SW480 (cell line): ENCODE data around the gene GPR149.
"Not testable (repeated sequence)": the region's sequence is repeated elsewhere in the genome, so short reads cannot be mapped to it uniquely, and the experiment has no call there.

Experiments used
- DNase-seq: peaks from one replicate; pipeline ENCODE4 v3.0.0-alpha.2; 2016; ENCODE audit warnings: low spot score

The GPR149 gene, protein sequence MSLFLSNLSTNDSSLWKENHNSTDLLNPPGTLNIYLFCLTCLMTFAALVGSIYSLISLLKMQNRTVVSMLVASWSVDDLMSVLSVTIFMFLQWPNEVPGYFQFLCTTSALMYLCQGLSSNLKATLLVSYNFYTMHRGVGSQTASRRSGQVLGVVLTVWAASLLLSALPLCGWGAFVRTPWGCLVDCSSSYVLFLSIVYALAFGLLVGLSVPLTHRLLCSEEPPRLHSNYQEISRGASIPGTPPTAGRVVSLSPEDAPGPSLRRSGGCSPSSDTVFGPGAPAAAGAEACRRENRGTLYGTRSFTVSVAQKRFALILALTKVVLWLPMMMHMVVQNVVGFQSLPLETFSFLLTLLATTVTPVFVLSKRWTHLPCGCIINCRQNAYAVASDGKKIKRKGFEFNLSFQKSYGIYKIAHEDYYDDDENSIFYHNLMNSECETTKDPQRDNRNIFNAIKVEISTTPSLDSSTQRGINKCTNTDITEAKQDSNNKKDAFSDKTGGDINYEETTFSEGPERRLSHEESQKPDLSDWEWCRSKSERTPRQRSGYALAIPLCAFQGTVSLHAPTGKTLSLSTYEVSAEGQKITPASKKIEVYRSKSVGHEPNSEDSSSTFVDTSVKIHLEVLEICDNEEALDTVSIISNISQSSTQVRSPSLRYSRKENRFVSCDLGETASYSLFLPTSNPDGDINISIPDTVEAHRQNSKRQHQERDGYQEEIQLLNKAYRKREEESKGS

GRCh38 chr3:154430014-154430413 lies at the start of gene GPR149:
GPR149 (minus strand) TSS chr3:154430190; CDS start chr3:154429615, 575 bp downstream.
- DNase-seq, result no peak

GRCh38 chr3:154473769-154474168 lies 43.8 kb upstream of the GPR149 start:
- no peak for DNase-seq

GRCh38 chr3:154469585-154469984 lies 39.6 kb upstream of the GPR149 start:
- DNase-seq, result no peak

GRCh38 chr3:154464440-154465190 lies 34.6 kb upstream of the GPR149 start:
- DNase-seq, result no peak

DNA sequence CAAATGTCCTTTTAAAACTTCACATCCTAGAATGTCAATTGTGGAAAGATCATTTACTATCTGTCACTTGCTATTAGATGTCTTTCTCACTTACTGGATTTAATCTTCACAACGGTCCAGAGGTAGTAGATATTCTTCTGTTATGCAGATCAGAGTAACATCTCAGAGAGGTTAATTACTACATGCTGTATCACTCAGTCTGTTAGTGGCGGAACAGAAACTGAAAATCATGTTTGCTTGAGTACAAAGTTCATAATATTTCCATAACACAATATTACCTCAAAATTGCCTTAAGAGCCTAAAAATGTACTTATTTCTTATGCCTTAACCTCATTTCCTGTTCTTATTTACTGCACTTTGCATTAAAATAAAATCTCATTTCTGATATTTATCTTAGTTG lies 28.6 kb upstream of the GPR149 start:
- DNase-seq, result no peak

DNA sequence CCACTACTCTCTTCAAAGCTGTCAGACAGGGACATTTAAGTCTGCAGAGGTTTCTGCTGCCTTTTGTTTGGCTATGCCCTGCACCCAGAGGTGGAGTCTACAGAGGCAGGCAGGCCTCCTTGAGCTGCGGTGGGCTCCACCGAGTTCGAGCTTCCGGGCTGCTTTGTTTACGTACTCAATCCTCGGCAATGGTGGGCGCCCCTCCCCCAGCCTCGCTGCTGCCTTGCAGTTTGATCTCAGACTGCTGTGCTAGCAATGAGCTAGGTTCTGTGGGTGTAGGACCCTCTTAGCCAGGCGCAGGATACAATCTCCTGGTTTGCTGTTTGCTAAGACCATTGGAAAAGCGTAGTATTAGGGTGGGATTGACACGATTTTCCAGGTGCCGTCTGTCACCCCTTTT lies 9.1 kb upstream of the GPR149 start:
- DNase-seq, result not testable (repeated sequence)

- no peak for DNase-seq
These were observed 1.1 kb upstream of the GPR149 start for GRCh38 chr3:154431043-154431442.

DNA sequence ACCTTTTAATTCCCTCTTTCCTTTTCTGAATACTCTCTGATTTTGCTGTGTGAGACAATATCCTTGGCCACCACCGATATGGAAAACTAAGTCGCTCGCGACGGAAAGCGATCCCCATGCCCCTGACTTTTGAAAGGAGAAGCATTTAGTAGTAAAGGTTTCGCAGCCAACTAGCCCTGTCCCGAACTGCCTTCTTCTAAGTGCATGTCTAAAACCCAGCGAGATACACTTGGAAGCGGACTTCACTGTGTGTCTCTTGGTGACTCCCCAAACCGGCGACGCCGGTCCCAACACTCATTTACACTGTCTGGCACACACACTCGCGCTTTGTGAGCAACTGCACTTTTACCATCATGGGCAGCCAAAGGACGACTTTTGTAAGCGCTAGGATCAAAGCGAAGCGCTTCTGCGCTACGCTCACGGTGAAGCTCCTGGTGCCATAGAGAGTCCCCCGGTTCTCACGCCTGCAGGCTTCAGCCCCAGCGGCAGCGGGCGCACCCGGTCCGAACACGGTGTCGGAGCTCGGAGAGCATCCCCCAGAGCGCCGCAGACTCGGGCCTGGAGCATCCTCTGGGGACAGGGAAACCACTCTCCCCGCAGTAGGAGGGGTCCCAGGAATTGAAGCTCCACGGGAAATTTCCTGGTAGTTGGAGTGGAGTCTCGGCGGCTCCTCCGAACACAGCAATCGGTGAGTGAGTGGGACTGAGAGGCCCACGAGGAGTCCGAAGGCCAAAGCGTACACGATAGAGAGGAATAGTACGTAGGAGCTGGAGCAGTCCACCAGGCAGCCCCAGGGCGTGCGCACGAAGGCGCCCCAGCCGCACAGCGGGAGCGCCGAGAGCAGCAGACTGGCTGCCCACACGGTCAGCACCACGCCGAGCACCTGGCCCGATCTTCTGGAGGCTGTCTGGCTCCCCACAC lies 1.4 kb downstream of the GPR149 start:
- DNase-seq, result no peak

GRCh38 chr3:154427685-154428285 lies 2.2 kb downstream of the GPR149 start:
- no peak for DNase-seq

DNA sequence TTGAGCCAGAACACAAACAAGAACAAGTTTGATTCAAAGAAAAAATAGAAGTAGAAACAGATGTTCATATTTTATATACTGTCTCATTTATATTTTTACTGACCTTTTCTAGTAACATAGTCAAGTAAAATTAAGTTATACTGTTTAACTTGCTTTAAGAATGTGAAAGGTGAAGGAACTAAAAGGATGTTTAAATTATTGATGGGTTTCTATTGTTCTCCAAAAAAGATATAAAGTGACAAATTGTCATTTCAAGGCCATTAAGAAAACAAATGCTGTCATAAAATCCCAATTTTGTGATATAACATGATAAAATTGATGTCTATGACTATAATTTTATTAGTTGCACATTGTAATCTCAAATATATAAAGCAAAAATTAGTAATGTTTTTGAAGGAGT lies 7.3 kb downstream of the GPR149 start:
- no peak for DNase-seq

DNA sequence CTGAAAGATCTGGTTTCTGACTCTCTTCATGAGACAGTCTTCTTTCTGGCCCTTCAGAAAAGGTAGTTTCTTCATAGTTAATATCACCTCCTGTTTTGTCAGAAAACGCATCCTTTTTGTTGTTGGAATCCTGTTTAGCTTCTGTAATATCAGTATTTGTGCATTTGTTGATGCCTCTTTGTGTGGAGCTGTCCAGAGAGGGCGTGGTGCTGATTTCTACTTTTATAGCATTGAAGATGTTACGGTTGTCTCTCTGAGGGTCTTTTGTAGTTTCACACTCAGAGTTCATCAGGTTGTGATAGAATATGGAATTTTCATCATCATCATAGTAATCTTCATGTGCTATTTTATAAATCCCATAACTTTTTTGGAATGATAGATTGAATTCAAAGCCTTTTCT lies 8.9 kb downstream of the GPR149 start:
- DNase-seq, result no peak

- no peak for DNase-seq
These were observed 31.7 kb downstream of the GPR149 start for GRCh38 chr3:154398084-154398967.

- DNase-seq, result no peak
These were observed 40.1 kb downstream of the GPR149 start for GRCh38 chr3:154389861-154390260.

- DNase-seq, result no peak
These were observed 45.5 kb downstream of the GPR149 start for GRCh38 chr3:154384479-154384878.

GRCh38 chr3:154378311-154378710 lies 51.7 kb downstream of the GPR149 start:
- no peak for DNase-seq

- DNase-seq, result no peak
These were observed 62.8 kb downstream of the GPR149 start for GRCh38 chr3:154367221-154367620.

DNA sequence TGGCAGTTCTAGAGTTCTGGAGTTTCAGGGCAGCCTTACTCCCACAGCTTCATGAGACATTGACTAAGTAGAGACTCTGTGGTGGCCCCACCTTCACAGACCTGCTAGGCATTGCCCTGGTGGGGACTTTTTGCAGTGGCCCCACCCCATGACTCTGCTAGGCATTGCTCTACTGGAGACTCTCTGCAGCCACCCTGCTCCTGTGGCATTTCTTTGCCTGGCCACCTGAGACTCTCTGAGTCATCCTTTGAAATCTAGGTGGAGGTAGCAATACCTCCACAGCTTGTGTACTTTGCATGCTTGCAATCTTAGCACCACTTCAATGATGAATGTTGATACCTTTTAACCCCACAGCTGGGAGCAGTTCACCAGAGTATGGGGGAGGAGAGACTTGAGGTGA lies 65.1 kb downstream of the GPR149 start:
- DNase-seq, result no peak

GRCh38 chr3:154361099-154361498 lies 68.9 kb downstream of the GPR149 start:
- no peak for DNase-seq

- no peak for DNase-seq
These were observed 74.0 kb downstream of the GPR149 start for GRCh38 chr3:154356009-154356408.

DNA sequence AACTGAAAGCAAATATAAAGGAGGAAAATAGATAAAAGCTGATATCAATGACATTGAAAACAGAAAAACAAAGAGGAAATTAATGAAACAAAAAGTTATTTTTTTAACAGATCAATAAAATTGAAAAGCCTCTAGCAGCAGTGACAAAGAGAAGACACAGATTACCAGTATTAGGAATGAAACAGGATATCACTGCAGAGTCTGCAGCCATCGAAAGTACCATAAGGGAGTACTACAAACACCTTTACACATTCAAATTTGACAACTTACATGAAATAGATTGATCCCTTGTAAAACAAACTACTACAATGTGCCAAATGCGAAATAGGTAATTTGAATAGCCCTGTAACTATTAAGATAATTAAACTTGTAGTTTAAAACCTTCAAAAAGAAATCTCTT lies 80.8 kb downstream of the GPR149 start:
- no peak for DNase-seq
